Thoracic aorta (tissue), 2 donors: Measurements from ENCODE around the gene SBNO1. TPM values are rescaled to one million over a fixed set of nuclear protein-coding genes. Genes with fewer than 3 reads are reported as not detected.

Experiments used
- ATAC-seq: fragments of 150-250 bp; one replicate; pipeline ENCODE4 v1.8.0; 2017; ENCODE audit warnings: low read depth; ENCODE audit not compliant: insufficient number of reproducible peaks, low FRiP score
- DNase-seq: peaks from one replicate; pipeline ENCODE4 v3.0.0-alpha.2; 2020; ENCODE audit warnings: low spot score
- H3K27ac ChIP-seq, 2 donors: fragments of 200-600 bp; sonication (generic); 1 replicate in 1 of 2; 2 replicates in 1 of 2; pipeline ENCODE4 v1.5.1; 2016; ENCODE audit warnings: mild to moderate bottlenecking in 2 of 2, moderate library complexity in 2 of 2
- H3K27me3 ChIP-seq: fragments of 200-600 bp; sonication (generic); replicated peaks from 2 replicates; pipeline ENCODE4 v1.6.0; 2016; ENCODE audit warnings: mild to moderate bottlenecking; ENCODE audit not compliant: insufficient read depth
- H3K36me3 ChIP-seq: fragments of 200-600 bp; sonication (generic); one replicate; pipeline ENCODE4 v1.5.1; 2016
- H3K4me1 ChIP-seq, 2 donors: fragments of 200-600 bp; sonication (generic); 1 replicate in 1 of 2; 2 replicates in 1 of 2; pipeline versions ENCODE4 v1.5.1 to v1.6.0; 2016; ENCODE audit warnings: low read depth in 2 of 2, mild to moderate bottlenecking in 1 of 2; ENCODE audit not compliant: control insufficient read depth in 1 of 2
- H3K4me3 ChIP-seq: fragments of 200-600 bp; sonication (generic); 2 replicates; pipeline ENCODE4 v1.5.1; 2016; ENCODE audit warnings: mild to moderate bottlenecking
- H3K9me3 ChIP-seq: fragments of 200-600 bp; sonication (generic); 2 replicates; pipeline ENCODE4 v1.5.1; 2016
- CTCF ChIP-seq: fragments of 200-600 bp; sonication (generic); IDR thresholded peaks from one replicate; pipeline ENCODE4 v1.5.1; 2019; ENCODE audit warnings: antibody characterized with exemption
- total RNA-seq, 2 donors: library from RNA; depleted of rRNA; stranded (reverse); fragments of >200 nt; gene quantifications; one replicate each; pipeline versions ENCODE4 v1.1.0 to v1.2.3, GENCODE V29; 2016

The SBNO1 gene
- total RNA-seq, 2 donors from 2014 or later = 15.6 to 25.0 TPM

- H3K9me3 ChIP-seq = no peaks in the 10 kb centered on the region
- no peaks in the 10 kb centered on the region for H3K27me3 ChIP-seq
- peaks cover 0 to 15% of the 10 kb centered on the region in 2 donors for H3K4me1 ChIP-seq
- no peak overlapping the region for H3K27ac ChIP-seq
- no peak overlapping the region for H3K4me3 ChIP-seq
- ATAC-seq = no peak
- H3K36me3 ChIP-seq = peaks cover 3% of the 10 kb centered on the region
- DNase-seq = no peak
- TF ChIP-seq CTCF = no peak
Observed at GRCh38 chr12:123242116-123242904, 122.3 kb downstream of the SBNO1 start.

Other genes starting within 250 kb of the SBNO1 start
- 10 to 100 TPM in 1 of 2 donors, 1 to 10 TPM in 1; 7.9 to 14.3 TPM for gene PITPNM2, start 213.8 kb downstream of the SBNO1 start, total RNA-seq
- 10 to 100 TPM in 1 of 2 donors, 1 to 10 TPM in 1; 7.6 to 44.0 TPM for gene MPHOSPH9, start 131.7 kb downstream of the SBNO1 start, total RNA-seq
- gene MTRFR, start 131.4 kb downstream of the SBNO1 start, total RNA-seq = 10 to 100 TPM in 1 of 2 donors, 1 to 10 TPM in 1; 9.9 to 17.2 TPM
- 100 to 1,000 TPM; 107 to 130 TPM for gene CDK2AP1, start 93.0 kb downstream of the SBNO1 start, total RNA-seq
- 10 to 100 TPM; 34.1 to 42.7 TPM for gene KMT5A, start 19.3 kb upstream of the SBNO1 start, total RNA-seq
- 10 to 100 TPM; 15.9 to 18.1 TPM for gene RILPL2, start 71.8 kb upstream of the SBNO1 start, total RNA-seq
- 10 to 100 TPM; 27.8 to 73.9 TPM for gene SNRNP35, start 93.3 kb upstream of the SBNO1 start, total RNA-seq
- gene RILPL1, start 168.9 kb upstream of the SBNO1 start, total RNA-seq = 10 to 100 TPM; 29.0 to 49.7 TPM
- 100 to 1,000 TPM; 150 to 152 TPM for gene TMED2, start 219.7 kb upstream of the SBNO1 start, total RNA-seq
- gene DDX55, start 237.3 kb upstream of the SBNO1 start, total RNA-seq = 10 to 100 TPM; 20.6 to 41.8 TPM